Right lobe of liver (tissue), 6 donors: ENCODE results near the gene DDX39A. TPM values are rescaled to one million over a fixed set of nuclear protein-coding genes. Genes with fewer than 3 reads are reported as not detected.
"Not testable (repeated sequence)": the region's sequence is repeated elsewhere in the genome, so short reads cannot be mapped to it uniquely, and the experiment has no call there.

ENCODE experiments used
- ATAC-seq, 4 donors: fragments of 200-7000 bp; cut with Tn5 transposase; one replicate each; pipeline ENCODE4 v1.9.1; 2020; ENCODE audit warnings: mild to moderate bottlenecking in 4 of 4, moderate library complexity in 4 of 4
- DNase-seq, 3 donors: peaks; one replicate each; pipeline ENCODE4 v3.0.0-alpha.2; 2020
- H3K27ac ChIP-seq, 3 donors: fragments of 200-600 bp; one replicate each; pipeline ENCODE4 v1.8.0; 2022
- H3K27me3 ChIP-seq, 2 donors: fragments of 200-600 bp; one replicate each; pipeline ENCODE4 v1.8.0; 2022
- H3K36me3 ChIP-seq, 4 donors: fragments of 200-600 bp; sonication (generic) in 1 of 4; one replicate each; pipeline versions ENCODE4 v1.5.1 to v1.8.0; 2017 to 2022; ENCODE audit warnings: control low read depth in 1 of 4
- H3K4me1 ChIP-seq, 4 donors: fragments of 200-600 bp; sonication (generic) in 1 of 4; one replicate each; pipeline versions ENCODE4 v1.5.1 to v1.8.0; 2017 to 2022; ENCODE audit warnings: control low read depth in 1 of 4
- H3K4me3 ChIP-seq, 3 donors: fragments of 200-600 bp; one replicate each; pipeline ENCODE4 v1.8.0; 2022
- H3K9me3 ChIP-seq, 4 donors: fragments of 200-600 bp; sonication (generic) in 1 of 4; one replicate each; pipeline versions ENCODE4 v1.5.1 to v1.8.0; 2017 to 2022; ENCODE audit warnings: control low read depth in 1 of 4
- CTCF ChIP-seq, 4 donors: fragments of 200-600 bp in 3 of 4; fragments of 450-650 bp in 1 of 4; IDR thresholded peaks; one replicate each; pipeline versions ENCODE4 v1.5.1 to v1.8.0; 2016 to 2022; ENCODE audit warnings: antibody characterized with exemption in 4 of 4, mild to moderate bottlenecking in 2 of 4
- POLR2A ChIP-seq: fragments of 450-650 bp; IDR thresholded peaks from one replicate; pipeline ENCODE4 v1.6.1; 2017; ENCODE audit warnings: antibody characterized with exemption, mild to moderate bottlenecking
- WGBS: methylation state at CpG from one replicate; pipeline ENCODE4 v1.1.6; 2018; ENCODE audit warnings: low coverage, low lambda C conversion rate; ENCODE audit not compliant: insufficient coverage; ENCODE audit errors: missing lambda C conversion rate; 5-methylcytosine and 5-hydroxymethylcytosine counted together
- intact Hi-C, 2 donors: fragments of 100-400 bp; cut with DNase I; formaldehyde crosslinking; loops; one replicate each; pipeline versions ENCODE4 v1.11.2 to v1.14.1; 2022
- long read RNA-seq: library from polyadenylated mRNA; unstranded; transcript quantifications from one replicate; pipeline ENCODE4 v2.0.0, GENCODE V29; 2019
- total RNA-seq, 6 experiments: library from RNA; depleted of rRNA in 2 of 6; stranded (reverse); fragments of >200 nt in 2 of 6; fragmentation: NEBNext Ultra II Directional in 3 of 6; extraction: Animal tissue kit (Norgen Biotek cat#: 25700) in 3 of 6; gene quantifications; one replicate each; pipeline versions ENCODE4 v1.1.0 to v1.2.4, GENCODE V29; 2016 to 2023
- donor health status: DM: no; HTN: yes; CAD: no.
- donor health status: DM: no; HTN: no; CAD: no.
- donor health status: DM: no; HTN: no; CAD: no.
- donor health status: DM: no; HTN: yes; CAD: no.
- donor health status: DM: no; HTN: yes; CAD: no.

Gene DDX39A
- total RNA-seq = 10 to 100 TPM; 12.9 to 34.5 (median 24.6) TPM
- long read RNA-seq, transcript DDX39A-201 (11 exons, 1,471 nt) = major isoform, 8 of 10 reads
- long read RNA-seq, partial matches to known transcripts = 0 of 10 reads
- long read RNA-seq, other reads (novel, unspliced or antisense) = 2 of 10 reads

DNA sequence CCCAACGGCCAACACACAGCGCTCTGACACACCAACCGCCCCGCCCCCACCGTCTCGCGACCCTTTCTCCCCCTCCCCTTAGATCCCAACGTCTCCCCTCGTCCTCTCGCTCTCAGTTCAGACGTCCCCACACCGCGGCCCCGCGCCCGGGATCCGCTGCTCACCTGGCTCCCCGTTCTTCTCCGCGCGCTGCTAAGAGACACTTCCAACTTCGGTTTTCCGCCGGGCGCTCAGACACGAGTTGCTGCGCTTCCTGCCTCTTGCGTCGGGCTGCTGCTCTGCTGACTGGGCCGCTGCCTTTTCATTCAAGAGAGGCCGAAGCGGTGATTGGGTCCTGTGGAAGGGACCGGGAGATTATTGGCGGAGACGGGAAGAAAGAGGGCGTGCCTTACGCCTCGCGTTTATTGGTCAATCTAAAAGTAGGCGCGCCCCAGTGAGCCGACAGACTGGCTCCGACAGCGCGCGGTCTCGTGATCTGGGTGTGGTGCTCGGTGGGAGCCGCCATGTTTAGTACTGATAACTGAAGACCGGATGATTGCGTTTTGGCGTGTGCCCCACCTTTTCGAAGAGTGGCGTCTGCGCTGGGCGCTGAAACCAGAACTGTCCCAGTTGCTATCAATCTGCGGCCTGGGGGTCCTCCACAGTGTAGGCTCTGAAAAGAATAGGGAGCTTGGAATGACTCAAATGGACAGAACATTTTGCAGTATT is at the start of gene DDX39A:
Gene DDX39A (minus strand): TSS at position 236 of the 708 bp plus-strand sequence. CDS start 6,121 bp downstream, outside the sequence.
- TF ChIP-seq CTCF (IDR thresholded peaks at IDR 0.05) (no peak), POLR2A (peak; percentile 67)
- Histone ChIP-seq H3K9me3 (no peaks in the 10 kb centered on the region), H3K4me1 (peaks cover 0 to 21% (median 3%) of the 10 kb centered on the region in 4 donors), H3K4me3 (peak within 1 kb of the TSS; percentile 82 to 96 (median 93)), H3K27ac (peak within 1 kb of the TSS; percentile 75 to 78 (median 76)), H3K36me3 (no peaks in the 10 kb centered on the region), H3K27me3 (no peaks in the 10 kb centered on the region)
- DNase-seq (peak; percentile 96 to 98 (median 98)), ATAC-seq (peak; percentile 96 to 99 (median 98))
- under 1% methylated on average over 34 of the region's 57 CpGs for WGBS
- intact Hi-C loops = no loop called here

GRCh38 chr19:14467816-14468215 is 48.7 kb upstream of the DDX39A start:
- no peak for TF ChIP-seq CTCF (IDR thresholded peaks at IDR 0.05)
- TF ChIP-seq POLR2A = no peak
- no peak overlapping the region for H3K4me3 ChIP-seq
- intact Hi-C loops = no loop called here
- WGBS = 73% methylated on average over 7 of the region's 9 CpGs
- ATAC-seq (no peak), DNase-seq (no peak)
- no peaks in the 10 kb centered on the region for H3K9me3 ChIP-seq
- no peak overlapping the region for H3K27ac ChIP-seq
- peaks cover 0 to 8% (median 4%) of the 10 kb centered on the region in 4 donors for H3K4me1 ChIP-seq
- peaks cover 0 to 27% (median 5%) of the 10 kb centered on the region in 4 donors for H3K36me3 ChIP-seq
- H3K27me3 ChIP-seq = no peaks in the 10 kb centered on the region

GRCh38 chr19:14467391-14467790 is 48.2 kb upstream of the DDX39A start:
- no peak for ATAC-seq
- H3K27ac ChIP-seq = no peak overlapping the region
- H3K4me3 ChIP-seq = no peak overlapping the region
- no peak for DNase-seq
- TF ChIP-seq POLR2A = no peak
- no peak for TF ChIP-seq CTCF (IDR thresholded peaks at IDR 0.05)
- H3K9me3 ChIP-seq = no peaks in the 10 kb centered on the region
- intact Hi-C loops = no loop called here
- peaks cover 0 to 27% (median 5%) of the 10 kb centered on the region in 4 donors for H3K36me3 ChIP-seq
- H3K27me3 ChIP-seq = no peaks in the 10 kb centered on the region
- WGBS = 83% methylated on average over 4 of the region's 12 CpGs
- peaks cover 0 to 5% (median 2%) of the 10 kb centered on the region in 4 donors for H3K4me1 ChIP-seq

DNA sequence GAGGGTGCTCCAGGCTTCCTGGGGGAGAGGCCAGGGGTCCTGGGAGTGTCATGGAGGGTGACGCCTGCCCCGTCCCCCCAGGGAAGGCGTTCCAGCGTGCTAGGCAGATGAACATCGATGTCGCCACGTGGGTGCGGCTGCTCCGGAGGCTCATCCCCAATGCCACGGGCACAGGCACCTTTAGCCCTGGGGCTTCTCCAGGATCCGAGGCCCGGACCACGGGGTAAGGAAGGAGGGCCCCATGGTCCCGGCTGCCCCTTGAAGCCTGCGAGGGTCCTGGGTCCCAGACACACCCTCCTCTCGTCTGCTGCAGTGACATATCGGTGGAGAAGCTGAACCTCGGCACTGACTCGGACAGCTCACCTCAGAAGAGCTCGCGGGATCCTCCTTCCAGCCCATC is 44.6 kb upstream of the DDX39A start:
- no peak for DNase-seq
- no peak overlapping the region for H3K4me3 ChIP-seq
- no peak overlapping the region for H3K27ac ChIP-seq
- peak in 1 of 4 donors; percentile 34 for ATAC-seq
- intact Hi-C loops = no loop called here
- H3K27me3 ChIP-seq = no peaks in the 10 kb centered on the region
- H3K4me1 ChIP-seq = no peaks in the 10 kb centered on the region
- TF ChIP-seq CTCF (IDR thresholded peaks at IDR 0.05) = no peak
- no peak for TF ChIP-seq POLR2A
- no peaks in the 10 kb centered on the region for H3K9me3 ChIP-seq
- no CpG with 5 or more reads among the region's 21 CpGs for WGBS
- H3K36me3 ChIP-seq = peaks cover 0 to 30% (median 8%) of the 10 kb centered on the region in 4 donors

GRCh38 chr19:14462401-14462800 is 43.3 kb upstream of the DDX39A start:
- H3K4me1 ChIP-seq, H3K27me3 ChIP-seq, intact Hi-C loops, ATAC-seq, H3K27ac ChIP-seq, H3K9me3 ChIP-seq, H3K4me3 ChIP-seq, DNase-seq: not testable (repeated sequence)
- 97% methylated on average over 3 of the region's 7 CpGs for WGBS
- H3K36me3 ChIP-seq = peaks cover 0 to 21% (median 8%) of the 10 kb centered on the region in 4 donors
